ENCODE results near the gene KBTBD12.

KBTBD12 gene

DNA sequence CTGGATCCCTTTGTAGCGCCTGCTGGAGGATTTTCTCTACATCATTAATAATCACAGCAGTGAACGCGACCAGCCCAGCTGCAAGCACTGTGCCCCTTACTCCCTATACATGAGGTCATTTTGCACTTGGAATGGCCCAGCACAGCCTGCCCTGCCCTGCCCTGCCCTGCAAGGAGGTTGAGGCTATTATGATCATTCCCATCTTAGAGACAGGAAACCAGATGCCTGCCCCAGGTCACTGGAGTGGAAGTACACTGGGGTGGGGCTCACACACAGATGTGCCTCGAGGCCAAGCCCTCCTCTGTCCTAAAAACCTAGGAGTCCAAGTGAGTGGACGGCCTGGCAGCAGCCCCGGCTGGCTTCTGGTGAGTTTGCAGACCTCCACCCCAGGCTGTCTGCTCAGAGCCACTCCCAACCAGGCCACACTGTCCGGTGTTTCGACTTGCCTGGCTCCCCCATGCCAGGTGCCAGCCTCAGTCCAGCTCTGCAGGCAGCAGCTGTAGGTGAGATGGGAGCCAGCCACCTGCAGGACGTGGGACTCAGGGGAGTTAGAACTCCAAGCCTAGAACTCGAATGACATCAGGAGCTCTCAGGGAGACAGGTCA is 106.8 kb downstream of the KBTBD12 start:
- no peak for DNase-seq

DNA sequence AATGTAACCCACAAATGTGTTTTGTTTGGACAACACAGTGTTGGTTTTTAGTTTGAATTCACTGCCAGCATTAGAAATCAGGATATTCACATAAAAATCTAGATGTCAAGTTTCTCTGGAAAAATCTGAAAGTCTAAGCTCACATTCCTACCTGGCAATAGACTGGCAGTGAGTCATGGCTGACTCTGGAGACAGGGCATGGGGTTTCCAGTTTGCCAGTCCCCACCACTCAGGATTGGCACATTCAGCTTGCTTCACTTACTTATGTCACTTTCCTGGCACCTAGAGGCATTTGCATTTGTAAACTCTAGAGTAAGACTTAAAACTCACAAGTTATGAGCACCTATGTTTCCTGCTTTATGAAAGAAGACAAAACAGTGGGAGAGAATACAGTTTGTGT is 118.1 kb downstream of the KBTBD12 start:
- no peak for DNase-seq

DNA sequence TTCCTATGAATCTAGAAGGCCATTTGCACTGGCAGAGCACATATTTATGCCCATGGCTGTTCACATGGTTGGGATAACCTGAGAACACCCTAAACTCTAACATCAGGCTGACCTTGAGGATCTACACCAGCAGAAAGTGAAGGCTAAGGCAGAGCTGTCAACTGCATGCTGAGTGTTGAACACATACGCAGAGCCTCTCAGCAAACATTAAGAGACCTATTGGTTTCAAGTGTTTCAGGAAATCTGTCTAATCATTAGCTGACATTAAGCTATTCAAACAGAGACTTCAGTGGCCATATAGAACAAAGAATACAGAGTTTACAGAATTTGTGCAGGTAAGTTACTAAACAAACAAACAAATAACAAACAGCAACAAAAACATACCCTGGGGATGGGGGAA is 121.1 kb downstream of the KBTBD12 start:
- no peak for DNase-seq

Measured in NCI-H1694 (cell line).